ENCODE results near the gene EGFR.
"Not testable (repeated sequence)": the region's sequence is repeated elsewhere in the genome, so short reads cannot be mapped to it uniquely, and the experiment has no call there.

EGFR gene

GRCh38 chr7:55021053-55021452 lies 2.2 kb downstream of the EGFR start:
- no peaks in the 10 kb centered on the region for H3K9me3 ChIP-seq (ENCODE audit: control insufficient read depth, insufficient read depth, low read length)
- no peak overlapping the region for H3K9ac ChIP-seq (ENCODE audit: low read depth, low read length)
- H3K36me3 ChIP-seq (ENCODE audit: insufficient read depth, low read length), result no peaks in the 10 kb centered on the region
- peaks cover 8% of the 10 kb centered on the region for H3K4me1 ChIP-seq (ENCODE audit: insufficient read depth, low read length)

- no peaks in the 10 kb centered on the region for H3K36me3 ChIP-seq (ENCODE audit: insufficient read depth, low read length)
- H3K9ac ChIP-seq (ENCODE audit: low read depth, low read length), result no peak overlapping the region
- H3K4me1 ChIP-seq (ENCODE audit: insufficient read depth, low read length), result peaks cover 8% of the 10 kb centered on the region
- H3K9me3 ChIP-seq (ENCODE audit: control insufficient read depth, insufficient read depth, low read length), result no peaks in the 10 kb centered on the region
Observed at GRCh38 chr7:55022002-55022985, 3.5 kb downstream of the EGFR start.

- Histone ChIP-seq H3K9me3 (ENCODE audit: control insufficient read depth, insufficient read depth, low read length) (no peaks in the 10 kb centered on the region), H3K36me3 (ENCODE audit: insufficient read depth, low read length) (no peaks in the 10 kb centered on the region), H3K9ac (ENCODE audit: low read depth, low read length) (no peak overlapping the region), H3K4me1 (ENCODE audit: insufficient read depth, low read length) (peaks cover 4% of the 10 kb centered on the region; the same call in 1 of the 2 replicates)
Observed at GRCh38 chr7:55023841-55024505, 5.2 kb downstream of the EGFR start.

GRCh38 chr7:55024776-55025175 lies 6.0 kb downstream of the EGFR start:
- Histone ChIP-seq H3K9ac (ENCODE audit: low read depth, low read length) (no peak overlapping the region), H3K36me3 (ENCODE audit: insufficient read depth, low read length) (no peaks in the 10 kb centered on the region), H3K9me3 (ENCODE audit: control insufficient read depth, insufficient read depth, low read length) (no peaks in the 10 kb centered on the region), H3K4me1 (ENCODE audit: insufficient read depth, low read length) (peaks cover 4% of the 10 kb centered on the region; the same call in 1 of the 2 replicates)

- Histone ChIP-seq H3K4me1 (ENCODE audit: insufficient read depth, low read length) (no peaks in the 10 kb centered on the region; the same call in 1 of the 2 replicates), H3K9me3 (ENCODE audit: control insufficient read depth, insufficient read depth, low read length) (no peaks in the 10 kb centered on the region), H3K9ac (ENCODE audit: low read depth, low read length) (no peak overlapping the region), H3K36me3 (ENCODE audit: insufficient read depth, low read length) (no peaks in the 10 kb centered on the region)
Observed at GRCh38 chr7:55026086-55026790, 7.4 kb downstream of the EGFR start.

GRCh38 chr7:55026867-55027490 lies 8.2 kb downstream of the EGFR start:
- Histone ChIP-seq H3K9me3 (ENCODE audit: control insufficient read depth, insufficient read depth, low read length) (no peaks in the 10 kb centered on the region), H3K36me3 (ENCODE audit: insufficient read depth, low read length) (no peaks in the 10 kb centered on the region), H3K4me1 (ENCODE audit: insufficient read depth, low read length) (no peaks in the 10 kb centered on the region; the same call in 1 of the 2 replicates), H3K9ac (ENCODE audit: low read depth, low read length) (no peak overlapping the region)

GRCh38 chr7:55028011-55028410 lies 9.2 kb downstream of the EGFR start:
- Histone ChIP-seq H3K9me3 (ENCODE audit: control insufficient read depth, insufficient read depth, low read length) (no peaks in the 10 kb centered on the region), H3K36me3 (ENCODE audit: insufficient read depth, low read length) (no peaks in the 10 kb centered on the region), H3K9ac (ENCODE audit: low read depth, low read length) (no peak overlapping the region), H3K4me1 (ENCODE audit: insufficient read depth, low read length) (no peaks in the 10 kb centered on the region; the same call in 1 of the 2 replicates)

GRCh38 chr7:55030314-55030713 lies 11.5 kb downstream of the EGFR start:
- Histone ChIP-seq H3K4me1 (ENCODE audit: insufficient read depth, low read length) (no peaks in the 10 kb centered on the region; the same call in 1 of the 2 replicates), H3K9me3 (ENCODE audit: control insufficient read depth, insufficient read depth, low read length) (no peaks in the 10 kb centered on the region), H3K9ac (ENCODE audit: low read depth, low read length) (no peak overlapping the region), H3K36me3 (ENCODE audit: insufficient read depth, low read length) (no peaks in the 10 kb centered on the region)

- Histone ChIP-seq H3K4me1 (ENCODE audit: insufficient read depth, low read length) (no peaks in the 10 kb centered on the region; the same call in 1 of the 2 replicates), H3K9ac (ENCODE audit: low read depth, low read length) (no peak overlapping the region), H3K36me3 (ENCODE audit: insufficient read depth, low read length) (no peaks in the 10 kb centered on the region), H3K9me3 (ENCODE audit: control insufficient read depth, insufficient read depth, low read length) (no peaks in the 10 kb centered on the region)
Observed at GRCh38 chr7:55031075-55031474, 12.3 kb downstream of the EGFR start.

- no peak overlapping the region for H3K9ac ChIP-seq (ENCODE audit: low read depth, low read length)
- no peaks in the 10 kb centered on the region for H3K36me3 ChIP-seq (ENCODE audit: insufficient read depth, low read length)
- H3K9me3 ChIP-seq (ENCODE audit: control insufficient read depth, insufficient read depth, low read length), result no peaks in the 10 kb centered on the region
- no peaks in the 10 kb centered on the region for H3K4me1 ChIP-seq (ENCODE audit: insufficient read depth, low read length)
Observed at GRCh38 chr7:55032069-55032699, 13.4 kb downstream of the EGFR start.

- H3K4me1 ChIP-seq (ENCODE audit: insufficient read depth, low read length), result no peaks in the 10 kb centered on the region
- no peak overlapping the region for H3K9ac ChIP-seq (ENCODE audit: low read depth, low read length)
- H3K36me3 ChIP-seq (ENCODE audit: insufficient read depth, low read length), result no peaks in the 10 kb centered on the region
- H3K9me3 ChIP-seq (ENCODE audit: control insufficient read depth, insufficient read depth, low read length), result no peaks in the 10 kb centered on the region
Observed at GRCh38 chr7:55033236-55033846, 14.5 kb downstream of the EGFR start.

- Histone ChIP-seq H3K4me1 (ENCODE audit: insufficient read depth, low read length) (no peaks in the 10 kb centered on the region), H3K36me3 (ENCODE audit: insufficient read depth, low read length) (no peaks in the 10 kb centered on the region), H3K9me3 (ENCODE audit: control insufficient read depth, insufficient read depth, low read length) (no peaks in the 10 kb centered on the region), H3K9ac (ENCODE audit: low read depth, low read length) (no peak overlapping the region)
Observed at GRCh38 chr7:55034776-55035175, 16.0 kb downstream of the EGFR start.

- not testable (repeated sequence) for H3K9ac ChIP-seq (ENCODE audit: low read depth, low read length); H3K36me3 ChIP-seq (ENCODE audit: insufficient read depth, low read length); H3K4me1 ChIP-seq (ENCODE audit: insufficient read depth, low read length); H3K9me3 ChIP-seq (ENCODE audit: control insufficient read depth, insufficient read depth, low read length)
Observed at GRCh38 chr7:55035410-55035809, 16.6 kb downstream of the EGFR start.
